NCI-H1105 (cell line): ENCODE data around the gene ABCG5.

Experiments
- DNase-seq: peaks from one replicate; lab custom pipeline; 2025; lab: John Stamatoyannopoulos, UW

Gene ABCG5

GRCh38 chr2:43806719-43807031, 32.0 kb downstream of the ABCG5 start:
- DNase-seq, result no peak

GRCh38 chr2:43803113-43803512, 35.5 kb downstream of the ABCG5 start:
- DNase-seq, result no peak

- no peak for DNase-seq
Observed at GRCh38 chr2:43802135-43802534, 36.5 kb downstream of the ABCG5 start.

GRCh38 chr2:43800894-43801293, 37.7 kb downstream of the ABCG5 start:
- no peak for DNase-seq

GRCh38 chr2:43798300-43798699, 40.3 kb downstream of the ABCG5 start:
- no peak for DNase-seq

GRCh38 chr2:43796206-43796605, 42.4 kb downstream of the ABCG5 start:
- no peak for DNase-seq

- no peak for DNase-seq
Observed at GRCh38 chr2:43794956-43795355, 43.7 kb downstream of the ABCG5 start.

- DNase-seq, result no peak
Observed at GRCh38 chr2:43792653-43793052, 46.0 kb downstream of the ABCG5 start.

- DNase-seq, result no peak
Observed at GRCh38 chr2:43791035-43791765, 47.4 kb downstream of the ABCG5 start.

- no peak for DNase-seq
Observed at GRCh38 chr2:43790147-43790546, 48.5 kb downstream of the ABCG5 start.

- no peak for DNase-seq
Observed at GRCh38 chr2:43788646-43789045, 50.0 kb downstream of the ABCG5 start.

GRCh38 chr2:43787895-43788294, 50.7 kb downstream of the ABCG5 start:
- no peak for DNase-seq

- DNase-seq, result no peak
Observed at GRCh38 chr2:43778233-43778632, 60.4 kb downstream of the ABCG5 start.

GRCh38 chr2:43777306-43777926, 61.2 kb downstream of the ABCG5 start:
- DNase-seq, result no peak

GRCh38 chr2:43776324-43776723, 62.3 kb downstream of the ABCG5 start:
- no peak for DNase-seq

GRCh38 chr2:43774617-43775016, 64.0 kb downstream of the ABCG5 start:
- no peak for DNase-seq

- DNase-seq, result peak; percentile 84
Observed at GRCh38 chr2:43773876-43774613, 64.6 kb downstream of the ABCG5 start, which contains the start of gene DYNC2LI1. DYNC2LI1 (plus strand) TSS chr2:43774039; CDS start chr2:43774139, 100 bp downstream.

- DNase-seq, result no peak
Observed at GRCh38 chr2:43766006-43766405, 72.6 kb downstream of the ABCG5 start.

GRCh38 chr2:43764086-43764705, 74.4 kb downstream of the ABCG5 start:
- no peak for DNase-seq

- no peak for DNase-seq
Observed at GRCh38 chr2:43763091-43763490, 75.5 kb downstream of the ABCG5 start.
